Activated naive CD8-positive, alpha-beta T cell (primary cell): ENCODE data around the gene PACSIN3.

Experiments
- H3K27ac Mint-ChIP-seq: one replicate; pipeline ENCODE4 v1.8.0; 2021; ENCODE audit warnings: mixed read lengths
- H3K27me3 Mint-ChIP-seq: one replicate; pipeline ENCODE4 v1.8.0; 2021; ENCODE audit warnings: mixed read lengths
- H3K36me3 Mint-ChIP-seq: one replicate; pipeline ENCODE4 v1.8.0; 2021; ENCODE audit warnings: mixed read lengths
- H3K4me1 Mint-ChIP-seq: one replicate; pipeline ENCODE4 v1.8.0; 2021; ENCODE audit warnings: low read depth, mixed read lengths
- H3K4me3 Mint-ChIP-seq: one replicate; pipeline ENCODE4 v1.8.0; 2021; ENCODE audit warnings: mild to moderate bottlenecking, mixed read lengths
- H3K9me3 Mint-ChIP-seq: one replicate; pipeline ENCODE4 v1.8.0; 2021; ENCODE audit warnings: low read depth, mixed read lengths

PACSIN3 gene

DNA sequence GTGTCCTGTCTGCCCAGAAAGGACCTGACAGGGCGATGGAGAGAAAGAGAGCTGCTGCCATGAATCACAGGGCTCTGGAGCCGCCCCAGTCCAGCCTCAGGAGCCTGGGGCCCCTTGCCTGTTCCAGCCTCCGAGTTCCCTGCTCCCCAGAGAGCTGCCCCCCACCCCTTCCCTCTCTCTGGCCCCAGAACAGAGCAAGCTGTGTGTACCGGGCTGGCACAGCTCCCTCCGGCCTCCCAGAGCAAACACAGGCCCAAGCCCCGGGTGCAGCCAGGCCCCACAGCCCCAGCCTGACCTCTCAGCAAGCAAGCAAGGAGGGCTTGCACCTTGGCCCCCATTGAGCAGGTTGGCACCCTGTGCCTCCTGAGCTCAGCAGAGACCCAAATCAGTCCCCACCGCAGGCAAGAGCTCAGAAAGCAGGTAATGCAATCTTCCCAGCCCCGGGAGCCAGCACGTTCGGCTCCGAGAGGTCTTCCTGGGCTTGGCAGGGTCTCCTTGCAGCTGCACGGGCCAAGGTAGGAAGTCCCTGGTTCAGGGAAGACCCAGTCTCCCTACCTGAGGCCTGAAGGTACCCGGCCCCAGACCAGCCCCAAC is 1.4 kb downstream of the PACSIN3 start:
- H3K4me1 Mint-ChIP-seq, result peaks cover 10% of the 10 kb centered on the region
- no peaks in the 10 kb centered on the region for H3K36me3 Mint-ChIP-seq
- peaks cover 5% of the 10 kb centered on the region for H3K27me3 Mint-ChIP-seq
- no peaks in the 10 kb centered on the region for H3K9me3 Mint-ChIP-seq
- H3K4me3 Mint-ChIP-seq, result peak overlapping the region; percentile 51
- H3K27ac Mint-ChIP-seq, result no peak overlapping the region

DNA sequence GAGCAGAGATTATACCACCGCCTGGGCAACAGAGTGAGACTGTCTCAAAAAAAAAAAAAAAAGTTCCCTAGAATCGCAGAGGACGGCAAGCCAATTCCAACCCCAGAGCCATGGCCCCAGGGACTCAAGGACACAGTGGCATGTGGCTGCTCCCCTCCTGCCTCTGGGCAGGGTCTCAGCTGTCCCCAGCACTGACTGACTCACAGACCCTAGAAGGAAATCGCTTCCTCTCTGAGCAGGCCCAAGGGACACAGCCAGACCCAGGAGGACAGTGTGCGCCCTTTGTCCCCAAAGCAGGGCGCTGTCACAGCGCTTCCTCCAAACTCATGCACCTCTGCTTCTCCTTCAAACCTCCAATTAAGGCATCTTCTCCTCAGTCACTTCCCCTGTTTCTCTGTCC is 2.3 kb downstream of the PACSIN3 start:
- Mint-ChIP-seq H3K9me3 (no peaks in the 10 kb centered on the region), H3K27ac (no peak overlapping the region), H3K4me1 (peaks cover 12% of the 10 kb centered on the region), H3K36me3 (no peaks in the 10 kb centered on the region), H3K4me3 (no peak overlapping the region), H3K27me3 (peaks cover 5% of the 10 kb centered on the region)

DNA sequence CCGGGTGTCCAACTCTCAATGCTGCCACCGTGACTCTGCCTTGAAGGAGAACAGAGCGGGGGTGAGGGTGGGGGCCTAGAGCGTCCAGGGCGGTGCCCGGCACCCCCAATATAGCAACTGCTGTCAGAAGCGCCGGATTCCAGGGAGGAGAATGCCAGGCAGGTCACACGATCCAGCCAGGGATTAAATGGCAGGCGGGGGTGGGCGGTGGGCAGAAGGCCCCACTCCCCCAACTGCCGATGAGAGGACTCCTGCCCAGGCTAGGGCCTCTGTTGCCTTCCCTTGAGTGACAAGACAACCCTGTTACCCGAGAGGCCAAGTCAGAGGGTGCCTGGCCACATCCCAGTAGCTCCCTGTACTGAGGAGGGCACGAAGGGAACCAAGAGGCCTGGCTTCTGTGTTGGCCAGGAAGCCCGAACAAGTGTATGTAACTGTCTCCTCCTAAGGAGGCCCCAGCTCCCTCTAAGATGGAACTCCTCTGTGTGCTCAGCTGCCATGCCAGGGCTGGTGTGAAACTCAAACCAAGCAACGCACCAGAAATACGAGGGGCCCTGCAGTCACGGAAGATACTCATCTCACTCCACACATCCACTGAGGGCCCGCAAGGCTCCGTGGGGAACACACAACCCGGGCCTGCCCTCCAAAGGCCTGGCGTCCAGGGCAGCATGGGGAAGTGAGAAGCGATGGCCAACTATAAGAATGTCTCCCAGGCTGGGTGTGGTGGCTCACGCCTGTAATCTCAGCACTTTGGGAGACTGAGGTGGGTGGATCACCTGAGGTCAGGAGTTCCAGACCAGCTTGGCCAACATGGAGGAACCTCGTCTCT is 3.0 kb downstream of the PACSIN3 start:
- no peaks in the 10 kb centered on the region for H3K36me3 Mint-ChIP-seq
- peak overlapping the region; percentile 17 for H3K4me3 Mint-ChIP-seq
- peaks cover 12% of the 10 kb centered on the region for H3K4me1 Mint-ChIP-seq
- H3K9me3 Mint-ChIP-seq, result no peaks in the 10 kb centered on the region
- no peak overlapping the region for H3K27ac Mint-ChIP-seq
- H3K27me3 Mint-ChIP-seq, result peaks cover 5% of the 10 kb centered on the region

DNA sequence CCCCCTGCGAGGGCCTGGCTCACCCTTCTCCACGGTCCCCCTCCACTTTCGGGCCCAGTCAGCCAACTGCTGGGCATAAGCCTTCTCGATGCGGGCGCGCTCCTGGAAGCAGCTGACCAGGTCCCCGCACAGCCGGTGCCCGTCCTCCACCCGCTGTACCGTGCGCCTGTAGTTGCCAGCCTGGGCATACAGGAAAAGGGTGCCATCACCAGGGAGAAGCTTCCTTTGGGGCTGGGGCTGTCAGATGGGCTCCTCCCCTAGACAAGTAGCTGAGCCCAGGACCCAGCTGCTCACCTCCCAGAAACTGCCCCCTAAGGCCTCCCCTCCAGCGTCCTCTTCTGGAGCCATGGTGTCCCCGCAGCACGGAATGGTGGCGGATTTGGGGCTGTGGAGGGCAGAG is 3.9 kb downstream of the PACSIN3 start:
- Mint-ChIP-seq H3K36me3 (no peaks in the 10 kb centered on the region), H3K27me3 (peaks cover 3% of the 10 kb centered on the region), H3K9me3 (no peaks in the 10 kb centered on the region), H3K4me1 (peaks cover 14% of the 10 kb centered on the region), H3K27ac (no peak overlapping the region), H3K4me3 (no peak overlapping the region)

DNA sequence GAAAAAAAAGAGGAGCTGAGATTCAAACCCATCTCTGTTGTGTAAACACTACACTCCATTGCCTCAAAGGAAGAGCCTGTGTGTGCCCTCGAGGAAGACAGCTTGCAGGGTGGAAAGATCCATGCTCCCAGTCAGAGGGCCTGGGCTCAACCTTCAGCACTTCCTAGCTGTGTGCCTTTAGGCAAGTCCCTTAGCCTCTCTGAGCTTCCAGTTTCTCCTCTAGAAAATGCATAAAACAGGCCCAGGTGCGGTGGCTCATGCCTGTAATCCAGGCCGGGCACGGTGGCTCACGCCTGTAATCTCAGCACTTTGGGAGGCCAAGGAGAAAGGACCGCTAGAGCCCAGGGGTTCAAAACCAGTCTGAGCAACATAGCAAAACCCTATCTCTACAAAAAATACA is 5.0 kb downstream of the PACSIN3 start:
- H3K4me3 Mint-ChIP-seq, result no peak overlapping the region
- H3K36me3 Mint-ChIP-seq, result no peaks in the 10 kb centered on the region
- H3K27ac Mint-ChIP-seq, result no peak overlapping the region
- H3K4me1 Mint-ChIP-seq, result peaks cover 11% of the 10 kb centered on the region
- peaks cover 3% of the 10 kb centered on the region for H3K27me3 Mint-ChIP-seq
- H3K9me3 Mint-ChIP-seq, result no peaks in the 10 kb centered on the region

DNA sequence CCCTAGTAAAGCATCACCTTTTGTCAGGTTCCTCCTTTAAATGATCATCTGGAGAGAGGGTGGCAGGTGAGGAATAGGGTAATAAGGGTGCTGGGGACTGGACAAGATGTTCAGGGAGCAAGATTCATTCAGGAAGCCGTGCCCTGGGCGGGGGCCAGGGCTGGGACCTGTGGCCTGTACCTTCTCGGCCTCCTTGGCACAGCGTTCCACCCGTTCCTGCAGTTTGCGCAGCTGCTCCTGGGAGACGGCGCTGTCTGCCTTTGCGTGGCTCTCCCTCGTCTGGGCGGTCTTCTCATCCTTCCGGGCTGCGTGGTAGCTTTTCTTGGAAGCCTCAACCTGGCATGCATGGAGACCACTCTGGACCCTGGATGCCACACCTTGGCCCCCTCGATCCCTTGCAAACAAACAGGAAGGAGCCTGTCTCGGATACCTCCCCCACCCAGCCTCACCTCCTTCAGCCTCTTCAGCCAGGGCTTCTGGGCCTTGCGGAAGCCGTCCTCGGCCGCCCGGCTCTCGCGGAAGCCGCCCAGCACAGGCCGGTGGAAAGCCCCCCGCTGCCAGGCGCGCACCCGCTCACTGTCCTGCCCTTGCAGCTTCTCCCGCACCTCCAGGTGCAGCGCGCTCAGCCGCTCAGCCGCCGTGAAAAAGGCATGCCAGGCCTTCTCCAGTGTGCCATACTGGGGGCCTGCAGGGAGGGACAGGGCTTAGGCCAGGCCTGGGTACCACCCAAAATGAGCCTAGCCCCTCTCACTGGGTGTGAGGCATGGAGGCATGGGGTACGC is 6.0 kb downstream of the PACSIN3 start:
- Mint-ChIP-seq H3K36me3 (no peaks in the 10 kb centered on the region), H3K27ac (no peak overlapping the region), H3K27me3 (peaks cover 3% of the 10 kb centered on the region), H3K9me3 (no peaks in the 10 kb centered on the region), H3K4me3 (no peak overlapping the region), H3K4me1 (peaks cover 15% of the 10 kb centered on the region)

DNA sequence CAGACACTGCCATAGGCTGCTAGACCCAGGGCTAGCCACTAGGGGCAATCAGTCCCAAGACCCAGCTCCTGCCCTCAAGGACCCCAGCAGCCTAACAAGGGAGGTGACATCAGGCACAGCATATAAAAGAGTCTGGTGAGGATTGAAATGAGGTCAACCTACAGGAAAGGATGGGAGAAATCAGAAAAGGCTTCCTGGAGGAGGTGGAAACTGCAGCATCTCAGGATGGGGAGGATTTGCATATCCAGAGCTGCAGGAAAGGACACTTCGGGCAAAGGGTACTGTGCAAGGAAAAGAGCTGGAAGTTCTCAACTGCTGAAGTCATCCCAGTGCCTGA is 6.6 kb downstream of the PACSIN3 start:
- H3K27ac Mint-ChIP-seq, result no peak overlapping the region
- H3K4me1 Mint-ChIP-seq, result peaks cover 19% of the 10 kb centered on the region
- no peak overlapping the region for H3K4me3 Mint-ChIP-seq
- no peaks in the 10 kb centered on the region for H3K9me3 Mint-ChIP-seq
- H3K36me3 Mint-ChIP-seq, result no peaks in the 10 kb centered on the region
- H3K27me3 Mint-ChIP-seq, result peaks cover 3% of the 10 kb centered on the region

DNA sequence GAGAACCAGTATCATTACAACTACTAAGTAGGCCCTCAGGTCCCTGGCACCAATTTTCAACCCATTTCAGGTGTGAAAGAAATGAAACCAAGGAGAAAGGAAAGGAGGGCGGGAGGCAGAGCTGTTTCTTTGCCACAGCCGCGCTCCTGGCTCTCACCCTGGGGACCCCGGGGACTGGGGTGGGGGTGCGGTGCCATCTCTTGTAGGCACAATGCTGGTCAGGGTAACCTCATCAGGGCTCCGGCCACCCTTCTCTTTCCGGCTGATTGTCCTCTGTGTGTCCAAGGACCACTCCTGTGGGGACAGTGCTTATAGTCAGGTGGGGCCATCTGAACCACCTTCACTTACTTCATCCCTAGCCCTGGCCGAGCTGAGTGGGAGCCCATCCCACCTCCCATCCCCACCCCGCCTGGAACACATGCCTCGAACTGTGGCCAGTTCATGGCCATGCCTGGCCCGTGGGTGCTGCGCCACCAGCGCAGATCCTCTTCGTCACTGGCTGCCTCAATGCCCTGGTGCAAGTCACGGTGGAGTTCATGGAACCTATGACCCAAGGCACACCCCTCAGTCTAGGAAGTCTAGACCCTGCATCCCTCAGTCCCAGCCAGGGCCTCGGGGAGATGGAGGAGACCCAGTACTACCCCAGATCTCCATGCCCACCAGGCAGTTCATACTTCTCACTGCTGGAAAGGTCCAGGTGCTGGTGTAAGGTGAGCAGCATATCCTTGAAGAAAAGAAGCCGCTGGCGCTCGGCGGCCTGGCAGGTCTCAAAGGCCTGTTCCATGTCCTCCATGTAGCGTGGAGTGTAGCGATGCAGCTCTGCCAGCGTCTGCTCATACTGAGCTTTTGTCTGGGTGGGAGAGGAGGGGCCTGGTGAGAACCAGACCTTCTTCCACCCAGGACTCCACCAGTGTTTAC is 7.2 kb downstream of the PACSIN3 start:
- Mint-ChIP-seq H3K4me3 (no peak overlapping the region), H3K27ac (no peak overlapping the region), H3K36me3 (no peaks in the 10 kb centered on the region), H3K27me3 (peaks cover 1% of the 10 kb centered on the region), H3K9me3 (no peaks in the 10 kb centered on the region), H3K4me1 (peaks cover 19% of the 10 kb centered on the region)

DNA sequence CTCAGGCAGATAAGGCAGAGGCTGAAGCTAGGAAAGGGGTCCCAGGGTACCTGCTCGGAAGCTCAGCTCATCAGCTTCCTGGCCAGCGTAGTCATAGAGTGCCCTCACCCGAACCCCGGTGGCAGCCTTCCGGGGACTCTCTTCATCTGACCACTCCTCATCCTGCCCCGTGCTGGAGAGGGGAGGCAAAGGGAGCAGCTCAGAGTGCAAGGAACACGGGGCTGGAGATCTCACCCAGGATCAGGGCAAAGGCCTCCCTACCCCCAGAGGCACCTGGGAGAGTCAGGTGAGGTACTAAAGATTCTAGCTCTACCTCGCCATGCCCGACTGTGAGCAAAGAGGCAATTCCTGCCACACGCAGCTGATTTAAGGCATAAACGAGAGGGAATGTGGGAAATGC is 7.9 kb downstream of the PACSIN3 start:
- H3K27ac Mint-ChIP-seq, result no peak overlapping the region

DNA sequence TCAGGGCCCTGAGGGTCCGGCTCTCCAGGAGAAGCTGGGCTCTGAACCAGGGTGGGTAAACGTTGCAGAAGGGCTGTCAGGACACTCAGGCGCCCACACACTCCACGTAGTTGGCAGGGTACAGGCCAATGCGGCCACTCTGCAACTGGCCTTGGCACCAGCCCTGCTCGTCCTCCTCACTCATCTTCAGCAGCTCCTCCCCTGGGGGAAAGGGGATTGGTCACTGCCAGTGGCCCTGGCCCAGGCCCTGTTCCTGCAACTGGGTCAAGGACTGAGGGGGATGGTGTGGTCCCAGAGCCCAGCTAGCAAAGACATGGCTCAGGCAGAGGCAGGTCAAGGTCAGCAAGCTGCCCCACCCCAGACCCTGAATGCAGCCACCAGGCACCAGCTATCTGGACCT is 8.4 kb downstream of the PACSIN3 start:
- H3K36me3 Mint-ChIP-seq, result no peaks in the 10 kb centered on the region
- no peaks in the 10 kb centered on the region for H3K9me3 Mint-ChIP-seq
- H3K27me3 Mint-ChIP-seq, result no peaks in the 10 kb centered on the region
- peak overlapping the region; percentile 97 for H3K4me3 Mint-ChIP-seq
- peaks cover 29% of the 10 kb centered on the region for H3K4me1 Mint-ChIP-seq
- H3K27ac Mint-ChIP-seq, result peak overlapping the region; percentile 100

More for the DNA sequence above, 7.9 kb downstream of the PACSIN3 start:
- H3K9me3 Mint-ChIP-seq, result no peaks in the 10 kb centered on the region
- no peak overlapping the region for H3K4me3 Mint-ChIP-seq
- peaks cover 26% of the 10 kb centered on the region for H3K4me1 Mint-ChIP-seq
- H3K27me3 Mint-ChIP-seq, result no peaks in the 10 kb centered on the region
- no peaks in the 10 kb centered on the region for H3K36me3 Mint-ChIP-seq

DNA sequence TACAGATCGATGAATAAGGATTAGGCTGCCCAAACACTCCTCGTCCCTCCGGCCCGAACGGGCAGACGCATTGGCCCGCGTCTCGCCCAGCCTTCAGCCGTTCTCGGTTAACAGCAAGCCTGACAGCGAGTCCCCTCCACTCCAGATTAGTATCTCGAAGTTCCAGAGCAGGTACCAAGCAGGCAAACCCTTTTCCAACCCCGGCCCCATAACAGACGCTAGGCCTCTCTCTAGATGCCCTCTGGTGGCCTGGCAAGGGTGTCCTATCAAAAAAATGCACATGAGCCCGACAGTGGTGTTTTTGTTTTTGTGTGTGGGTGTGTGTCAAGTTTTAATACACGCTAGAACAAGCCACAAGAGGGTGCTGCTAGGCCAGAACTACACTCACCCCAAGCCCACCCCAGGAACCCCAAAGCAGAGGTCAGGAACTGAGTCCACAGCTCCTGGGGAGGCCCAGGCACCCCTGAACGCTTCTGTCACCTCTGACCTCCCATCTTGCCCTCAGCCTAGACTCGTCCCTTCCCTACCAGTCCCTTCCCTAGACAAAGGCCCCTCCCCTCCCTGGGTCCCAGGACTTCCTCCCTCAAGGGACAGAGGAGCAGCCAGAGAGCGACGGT is 8.9 kb downstream of the PACSIN3 start:
- no peaks in the 10 kb centered on the region for H3K9me3 Mint-ChIP-seq
- peaks cover 31% of the 10 kb centered on the region for H3K4me1 Mint-ChIP-seq
- peak overlapping the region; percentile 97 for H3K4me3 Mint-ChIP-seq
- H3K27me3 Mint-ChIP-seq, result no peaks in the 10 kb centered on the region
- no peaks in the 10 kb centered on the region for H3K36me3 Mint-ChIP-seq
- H3K27ac Mint-ChIP-seq, result peak overlapping the region; percentile 100

DNA sequence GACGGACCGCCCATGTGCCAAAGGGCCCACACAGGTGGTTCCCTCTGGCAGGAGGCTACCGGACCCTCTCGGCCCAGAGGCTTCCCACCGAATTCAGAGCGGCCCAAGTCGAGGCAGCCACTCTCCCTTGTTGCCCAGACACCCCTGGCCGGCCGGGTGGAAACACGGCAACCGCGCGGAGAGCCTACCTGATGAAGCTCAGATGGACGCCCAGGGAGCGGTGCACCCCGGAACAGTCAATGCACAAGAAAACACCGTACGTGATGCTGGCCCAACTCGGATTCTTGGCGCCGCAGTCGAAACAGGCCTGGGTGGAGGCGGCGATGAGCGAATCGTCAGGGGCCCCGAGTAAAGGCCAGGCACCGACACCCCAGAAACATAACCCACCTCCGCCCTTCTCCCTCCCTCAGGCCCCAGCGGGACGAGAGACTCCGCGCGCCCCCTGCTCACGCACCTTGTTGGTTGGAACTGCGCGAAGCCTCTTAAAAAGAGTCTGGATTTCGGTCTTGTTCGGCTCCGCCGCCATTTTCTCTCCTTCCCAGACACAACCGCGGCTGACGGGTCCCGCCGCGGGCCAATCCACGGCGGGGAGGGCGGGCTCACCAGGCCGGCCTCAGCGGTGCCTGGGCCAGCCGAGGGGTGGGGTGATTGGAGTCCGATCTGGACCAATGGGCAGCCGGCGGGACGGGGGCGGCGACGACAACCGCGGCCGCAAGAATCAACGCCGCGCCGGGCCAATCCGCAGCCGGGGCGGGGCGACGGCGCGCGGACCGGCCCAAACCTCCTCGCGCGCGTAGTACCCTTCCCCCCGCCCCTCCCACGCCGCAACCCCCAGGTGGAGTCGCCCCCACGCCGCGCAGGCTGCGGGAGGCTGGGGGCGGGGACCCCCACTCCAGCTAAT is 9.7 kb downstream of the PACSIN3 start, which contains the start of gene ARFGAP2:
Gene ARFGAP2, minus strand, starts transcription at position 552 of the 901 bp plus-strand sequence. Its CDS starts 26 bp downstream, at position 526.
- Mint-ChIP-seq H3K4me1 (peaks cover 34% of the 10 kb centered on the region), H3K27ac (peak within 1 kb of the TSS; percentile 100)

DNA sequence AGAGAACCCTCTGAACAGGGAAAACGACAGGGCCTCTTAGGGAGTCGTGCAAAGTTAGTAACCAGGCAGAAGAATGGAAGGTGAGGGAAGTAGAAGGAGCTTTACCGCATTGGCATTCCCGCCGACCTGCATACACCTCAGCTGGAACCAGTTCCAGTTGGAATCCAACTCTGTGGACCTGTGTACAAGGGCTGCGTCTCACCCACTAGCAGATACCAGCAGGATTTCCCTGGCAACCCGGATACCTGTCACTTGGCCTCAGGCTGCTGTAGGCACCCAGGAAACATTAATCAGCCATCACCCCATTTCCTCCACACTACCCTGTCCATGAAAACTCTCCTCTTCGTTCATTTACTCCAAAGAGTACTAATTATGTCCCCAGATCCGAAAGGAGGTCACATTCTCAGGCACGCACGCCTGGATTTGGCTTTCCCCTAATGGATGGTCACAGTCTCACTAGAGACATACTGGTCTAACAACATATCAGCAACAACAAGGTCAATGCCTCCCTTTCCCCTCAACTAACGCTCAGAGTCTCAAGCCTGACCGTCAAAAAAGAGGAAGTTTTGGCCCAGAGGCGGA is 10.4 kb downstream of the PACSIN3 start:
- Mint-ChIP-seq H3K9me3 (no peaks in the 10 kb centered on the region), H3K4me1 (peaks cover 37% of the 10 kb centered on the region), H3K27me3 (no peaks in the 10 kb centered on the region), H3K36me3 (no peaks in the 10 kb centered on the region), H3K27ac (peak overlapping the region; percentile 96), H3K4me3 (peak overlapping the region; percentile 95)

More for the DNA sequence above, 9.7 kb downstream of the PACSIN3 start, which contains the start of gene ARFGAP2:
- Mint-ChIP-seq H3K36me3 (no peaks in the 10 kb centered on the region), H3K9me3 (no peaks in the 10 kb centered on the region), H3K4me3 (peak within 1 kb of the TSS; percentile 97), H3K27me3 (no peaks in the 10 kb centered on the region)
